ENCODE measurements around the gene SSUH2. TPM values are rescaled to one million over a fixed set of nuclear protein-coding genes. Genes with fewer than 3 reads are reported as not detected.
"Not testable (repeated sequence)": the region's sequence is repeated elsewhere in the genome, so short reads cannot be mapped to it uniquely, and the experiment has no call there.

The SSUH2 gene
- total RNA-seq, 1 donor from 2014 or later: 0.51 TPM

DNA sequence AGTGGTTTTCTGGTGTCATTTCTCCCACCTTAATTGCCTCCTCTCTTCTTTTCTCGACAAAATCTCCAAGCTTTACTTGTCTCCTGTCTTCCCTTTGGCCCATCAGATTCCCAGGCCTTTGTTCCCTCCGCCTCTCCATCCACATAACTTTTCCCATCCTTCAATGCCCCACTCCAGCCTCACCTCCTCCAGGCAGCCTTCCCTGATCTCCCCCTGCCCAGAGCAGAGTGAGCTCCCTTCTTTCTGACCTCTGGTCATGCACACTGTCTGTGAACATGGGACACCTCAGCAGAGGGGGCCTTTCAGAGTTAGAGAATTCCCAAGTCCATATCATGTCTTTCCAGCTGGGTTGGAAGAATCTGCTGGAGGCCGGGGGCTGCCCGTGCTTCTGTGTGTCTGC is 14.6 kb upstream of the SSUH2 start:
- no peak for DNase-seq (ENCODE audit: low read depth in 2 of 2)

DNA sequence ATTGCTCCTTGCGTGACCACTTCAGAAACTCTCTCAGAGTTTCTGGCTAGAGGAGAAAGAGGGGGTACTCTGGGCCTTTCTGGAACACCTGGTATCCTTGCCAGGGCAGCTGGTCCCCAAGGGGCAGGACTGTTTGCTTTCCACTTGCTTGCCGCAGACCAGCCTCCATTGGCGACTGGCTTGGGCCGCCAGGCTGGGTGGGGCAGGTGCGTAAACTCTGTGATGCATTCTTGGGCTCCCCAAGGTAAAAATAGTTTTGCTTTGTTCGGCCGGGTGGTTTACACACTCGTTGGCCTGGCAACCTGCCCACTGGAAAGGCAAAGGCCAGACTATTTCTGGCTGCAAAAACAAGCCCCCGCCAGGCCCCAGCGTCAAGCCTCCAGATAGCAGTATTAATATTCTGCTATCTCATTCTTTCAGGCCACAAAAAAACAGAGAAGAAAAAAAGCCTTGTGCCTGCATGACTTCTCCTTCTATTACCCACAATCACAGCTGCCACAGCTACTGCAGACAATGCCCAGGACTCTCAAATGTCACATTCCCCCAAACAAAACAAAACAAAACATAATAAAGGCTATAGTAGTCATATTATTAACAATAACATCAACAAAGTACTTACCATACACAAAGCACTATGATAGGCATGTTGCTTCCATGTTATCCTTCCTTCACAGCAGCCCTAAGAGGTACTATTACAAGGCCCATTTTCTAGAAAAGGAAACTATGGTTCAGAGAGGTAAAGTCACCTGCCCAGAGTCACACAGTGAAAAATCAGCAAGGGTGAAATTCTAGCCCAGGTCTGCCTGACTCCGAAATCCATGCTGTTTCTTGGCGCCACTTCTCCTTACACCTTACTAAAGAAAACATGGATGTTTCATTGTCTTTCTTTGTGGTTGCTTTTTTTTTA is 14.0 kb upstream of the SSUH2 start:
- DNase-seq (ENCODE audit: low read depth in 2 of 2): peak; percentile 94 to 96

DNA sequence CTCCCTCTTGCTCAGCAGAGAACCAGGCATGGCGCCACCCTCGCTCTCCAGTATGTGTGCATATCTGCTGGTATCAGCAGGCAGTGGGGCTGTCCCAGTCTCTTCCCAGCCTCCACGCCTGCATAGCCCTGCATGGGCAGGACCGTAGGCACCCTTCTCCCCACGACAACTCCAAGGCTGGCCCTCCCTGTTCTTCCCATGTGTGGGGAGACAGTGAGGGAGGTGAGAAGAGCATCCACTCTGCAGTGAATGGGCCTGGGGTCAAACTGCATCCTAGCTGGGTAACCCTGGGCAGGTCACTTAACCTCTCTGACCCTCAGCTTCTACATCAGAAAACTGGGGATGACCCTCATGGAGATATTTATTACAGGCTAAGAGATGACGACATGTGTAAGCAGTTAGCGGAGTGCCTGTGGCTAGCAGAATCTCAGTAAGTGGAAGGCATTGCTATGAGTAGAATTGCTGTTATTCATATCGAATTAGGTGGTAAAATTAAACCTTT is 13.3 kb upstream of the SSUH2 start:
- DNase-seq (ENCODE audit: low read depth in 2 of 2): no peak

DNA sequence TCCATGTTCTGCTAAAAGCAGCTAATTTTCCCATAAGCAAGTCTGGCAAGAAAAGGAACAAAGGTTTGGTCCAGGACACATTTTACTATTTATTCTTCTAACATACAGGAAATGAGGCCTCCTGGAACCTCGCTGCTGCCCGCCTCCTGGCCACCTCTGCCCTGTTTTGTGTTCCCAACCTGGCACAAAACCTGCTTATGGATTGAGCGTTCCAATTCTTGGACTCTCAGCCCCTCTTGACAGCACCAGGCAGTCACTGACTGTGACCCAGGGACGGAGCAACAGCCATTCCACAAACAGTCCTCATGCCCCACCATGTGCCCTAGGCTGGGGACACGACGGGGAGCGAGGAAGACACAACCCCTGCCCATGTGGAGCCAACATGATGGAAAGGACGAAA is 11.6 kb upstream of the SSUH2 start:
- peak in 1 of 2 donors; percentile 55 for DNase-seq (ENCODE audit: low read depth in 2 of 2)

DNA sequence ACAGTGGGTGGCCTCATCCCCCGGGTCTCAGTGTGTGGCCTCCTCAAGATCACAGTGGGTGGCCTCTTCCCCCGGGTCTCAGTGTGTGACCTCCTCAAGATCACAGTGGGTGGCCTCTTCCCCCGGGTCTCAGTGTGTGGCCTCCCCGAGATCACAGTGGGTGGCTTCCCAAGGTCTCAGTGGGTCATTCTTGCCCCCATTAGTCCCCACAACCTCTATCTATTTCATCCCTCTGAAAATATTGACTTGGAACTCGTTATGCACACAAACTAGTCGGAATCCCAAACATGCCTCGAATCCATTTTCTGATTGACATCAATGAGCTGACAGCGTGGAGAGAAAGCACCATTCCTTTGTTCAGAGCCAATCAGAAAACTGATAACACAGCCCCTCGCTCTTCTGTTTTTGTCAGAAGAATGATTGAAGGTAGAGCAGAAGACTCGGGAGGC is 10.8 kb upstream of the SSUH2 start:
- no peak for DNase-seq (ENCODE audit: low read depth in 2 of 2)

DNA sequence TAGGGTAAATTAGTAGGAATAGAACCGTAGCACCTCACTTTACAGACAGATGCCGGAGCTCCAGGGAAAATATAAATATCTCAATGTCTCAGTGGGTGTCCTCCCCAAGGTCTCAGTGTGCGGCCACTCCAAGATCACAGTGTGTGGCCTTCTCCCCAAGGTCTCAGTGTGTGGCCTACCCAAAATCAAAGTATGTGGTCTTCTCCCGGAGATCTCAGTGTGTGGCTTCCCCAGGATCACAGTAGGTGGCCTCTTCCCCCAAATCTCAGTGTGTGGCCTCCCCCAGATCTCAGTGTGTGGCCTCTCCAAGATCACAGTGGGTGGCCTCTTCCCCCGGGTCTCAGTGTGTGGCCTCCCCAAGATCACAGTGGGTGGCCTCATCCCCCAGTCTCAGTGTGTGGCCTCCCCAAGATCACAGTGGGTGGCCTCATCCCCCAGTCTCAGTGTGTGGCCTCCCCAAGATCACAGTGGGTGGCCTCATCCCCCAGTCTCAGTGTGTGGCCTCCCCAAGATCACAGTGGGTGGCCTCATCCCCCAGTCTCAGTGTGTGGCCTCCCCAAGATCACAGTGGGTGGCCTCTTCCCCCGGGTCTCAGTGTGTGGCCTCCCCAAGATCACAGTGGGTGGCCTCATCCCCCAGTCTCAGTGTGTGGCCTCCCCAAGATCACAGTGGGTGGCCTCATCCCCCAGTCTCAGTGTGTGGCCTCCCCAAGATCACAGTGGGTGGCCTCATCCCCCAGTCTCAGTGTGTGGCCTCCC is 10.2 kb upstream of the SSUH2 start:
- not testable (repeated sequence) for DNase-seq (ENCODE audit: low read depth in 2 of 2)

DNA sequence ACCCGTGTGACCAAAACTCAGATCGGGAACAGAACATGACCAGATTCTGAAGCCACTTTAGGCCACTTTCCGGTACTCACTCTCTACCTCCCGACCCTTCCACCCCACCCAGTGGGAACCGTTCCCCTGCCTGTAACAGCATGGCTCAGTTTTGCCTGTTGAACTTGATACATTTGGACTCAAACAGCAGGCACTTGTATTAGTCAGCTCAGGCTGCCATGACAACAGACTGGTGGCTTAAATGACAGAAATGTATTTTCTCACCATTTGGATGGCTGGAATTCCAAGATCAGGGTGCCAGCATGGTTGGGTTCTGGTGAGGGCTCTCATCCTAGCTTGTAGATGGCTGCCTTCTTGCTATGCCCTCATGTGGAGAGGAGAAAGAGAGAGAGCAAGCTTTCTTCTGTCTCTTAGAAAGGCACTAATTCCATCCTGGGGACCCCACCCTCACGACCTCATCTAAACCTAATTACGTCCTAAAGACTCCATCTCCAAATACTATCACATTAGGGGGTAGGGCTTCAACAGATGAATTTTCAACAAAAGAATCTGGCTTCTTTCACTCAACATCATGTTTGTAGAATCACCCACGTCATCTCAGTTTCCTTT is 9.3 kb upstream of the SSUH2 start:
- DNase-seq (ENCODE audit: low read depth in 2 of 2): no peak

DNA sequence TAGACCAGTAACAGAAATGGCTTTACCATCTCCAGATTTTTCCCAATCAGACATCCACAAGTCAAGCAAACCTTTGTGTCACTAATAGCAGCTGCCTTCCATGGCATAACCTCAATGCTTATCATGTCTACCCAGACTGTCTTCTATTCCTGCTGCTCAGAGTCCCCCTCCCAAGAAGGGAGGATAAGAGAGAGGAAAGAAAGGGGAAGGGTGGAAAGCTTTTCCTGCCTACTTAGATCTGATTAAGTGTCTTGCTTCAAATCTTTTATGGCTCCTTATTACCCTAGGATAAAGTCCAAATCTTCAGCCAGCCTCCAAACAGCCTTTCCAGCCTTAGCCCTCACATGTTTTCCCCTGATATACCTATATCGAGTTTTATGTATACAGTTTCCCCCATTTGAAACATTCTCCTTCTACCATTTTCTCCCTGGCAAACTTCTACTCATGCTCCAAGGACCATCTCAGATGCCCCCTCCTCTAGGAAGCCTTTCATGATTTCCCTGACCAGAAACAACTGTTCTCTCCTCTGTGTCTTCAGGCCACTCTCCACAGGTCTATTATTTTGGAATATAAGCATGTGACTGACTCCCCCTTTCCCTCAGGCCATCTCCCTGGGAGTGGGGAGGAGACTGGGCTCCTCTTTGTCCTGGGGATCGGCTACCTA is 7.9 kb upstream of the SSUH2 start:
- no peak for DNase-seq (ENCODE audit: low read depth in 2 of 2)

DNA sequence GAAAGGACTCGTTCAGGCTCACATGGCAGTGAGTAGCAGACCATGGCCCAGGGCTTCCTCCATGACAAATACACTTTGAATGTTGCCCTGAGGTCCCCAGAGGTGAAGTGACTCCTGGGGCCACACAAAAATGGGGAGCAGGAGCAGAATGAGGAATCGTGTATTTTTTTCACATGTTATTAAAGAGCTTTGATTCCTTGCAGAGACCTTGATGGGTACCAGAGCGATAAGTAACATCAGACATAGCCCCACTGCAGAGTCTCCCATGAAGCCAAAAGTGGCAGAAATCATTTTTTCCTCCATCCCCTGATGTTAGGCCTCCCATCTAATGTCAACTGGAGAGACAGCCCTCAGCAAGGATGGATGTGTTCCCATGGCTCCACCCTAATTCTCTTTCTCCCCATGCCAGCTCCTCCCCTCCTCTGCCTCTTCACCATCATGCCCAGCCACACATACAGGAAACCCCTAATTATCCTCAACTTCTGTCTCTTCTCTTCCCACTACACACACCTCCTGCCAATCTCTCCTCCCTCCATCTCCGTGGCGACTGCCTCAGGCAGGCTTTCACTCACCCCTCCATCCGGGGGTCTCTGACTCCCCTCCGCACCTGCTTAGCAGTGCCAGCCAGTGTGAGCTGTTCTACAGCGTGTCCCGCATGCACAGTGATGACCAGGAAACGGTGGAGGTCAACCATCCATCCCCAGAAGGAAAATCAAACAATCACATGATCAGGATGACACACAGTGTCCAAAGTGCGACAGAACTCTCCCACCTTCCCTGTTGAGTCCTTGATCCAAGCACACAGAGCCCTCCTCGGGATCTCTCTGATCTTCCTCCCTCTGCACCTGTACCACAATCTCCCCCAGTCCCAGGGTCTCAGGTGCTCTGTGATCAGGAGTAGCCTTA is 7.1 kb upstream of the SSUH2 start:
- DNase-seq (ENCODE audit: low read depth in 2 of 2): no peak

DNA sequence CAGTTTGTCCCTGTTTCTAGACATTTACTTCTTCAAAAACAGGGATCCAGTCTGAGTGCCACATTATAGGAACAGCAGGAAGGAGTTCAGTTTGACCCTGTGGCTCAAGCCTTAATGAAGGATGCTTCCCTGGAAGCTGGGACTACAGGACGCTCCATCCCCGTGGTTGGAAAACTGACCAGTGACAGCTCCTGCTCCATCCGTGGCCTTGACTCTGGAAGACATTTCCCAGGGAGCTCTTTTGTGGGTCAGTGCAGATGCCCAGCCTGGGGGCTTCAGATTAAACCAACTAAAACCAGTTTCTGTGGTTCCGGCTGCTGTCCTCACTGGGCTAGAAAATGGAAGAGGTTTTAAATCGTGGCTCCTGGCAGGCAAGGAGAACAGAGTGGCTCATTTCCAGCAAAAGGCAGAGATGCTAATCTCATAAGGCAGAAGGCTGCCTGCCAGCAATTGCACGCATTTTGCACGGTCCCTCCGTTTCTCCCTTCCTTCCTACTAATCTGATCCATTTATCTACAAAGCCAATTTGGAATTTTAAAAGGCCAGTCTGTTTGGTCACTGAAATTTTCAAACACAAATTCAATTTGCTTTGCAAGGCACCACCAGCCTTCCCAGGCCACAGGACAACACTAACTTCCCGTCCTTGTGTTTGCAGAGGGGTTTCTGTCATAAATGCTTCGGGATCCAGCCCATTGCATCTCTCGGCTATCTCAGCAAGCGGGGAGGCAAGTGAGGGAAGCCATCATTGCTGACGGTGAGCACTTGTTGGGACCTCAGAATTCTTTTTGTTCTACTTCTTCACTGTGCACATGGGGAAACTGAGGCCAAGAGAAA is 6.2 kb upstream of the SSUH2 start:
- DNase-seq (ENCODE audit: low read depth in 2 of 2): no peak

DNA sequence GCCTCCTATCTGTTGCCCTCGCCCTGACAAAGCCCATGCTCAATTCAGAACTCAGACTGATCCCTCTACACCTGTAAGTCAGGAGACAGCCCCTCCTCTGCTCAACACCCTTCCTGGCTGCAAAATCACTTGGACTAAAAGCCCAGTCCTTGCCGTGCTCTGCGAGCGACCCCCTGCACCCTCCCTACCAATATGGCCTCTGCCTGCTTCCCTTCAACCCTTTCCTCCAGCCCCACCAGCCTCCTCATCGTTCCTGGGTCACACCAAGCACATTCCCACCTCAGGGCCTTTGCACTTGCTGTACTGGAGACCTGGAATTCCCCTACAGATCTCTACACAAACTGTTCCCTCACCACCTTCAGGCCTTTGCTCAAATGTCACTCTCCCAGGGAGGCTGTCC is 5.2 kb upstream of the SSUH2 start:
- no peak for DNase-seq (ENCODE audit: low read depth in 2 of 2)

DNA sequence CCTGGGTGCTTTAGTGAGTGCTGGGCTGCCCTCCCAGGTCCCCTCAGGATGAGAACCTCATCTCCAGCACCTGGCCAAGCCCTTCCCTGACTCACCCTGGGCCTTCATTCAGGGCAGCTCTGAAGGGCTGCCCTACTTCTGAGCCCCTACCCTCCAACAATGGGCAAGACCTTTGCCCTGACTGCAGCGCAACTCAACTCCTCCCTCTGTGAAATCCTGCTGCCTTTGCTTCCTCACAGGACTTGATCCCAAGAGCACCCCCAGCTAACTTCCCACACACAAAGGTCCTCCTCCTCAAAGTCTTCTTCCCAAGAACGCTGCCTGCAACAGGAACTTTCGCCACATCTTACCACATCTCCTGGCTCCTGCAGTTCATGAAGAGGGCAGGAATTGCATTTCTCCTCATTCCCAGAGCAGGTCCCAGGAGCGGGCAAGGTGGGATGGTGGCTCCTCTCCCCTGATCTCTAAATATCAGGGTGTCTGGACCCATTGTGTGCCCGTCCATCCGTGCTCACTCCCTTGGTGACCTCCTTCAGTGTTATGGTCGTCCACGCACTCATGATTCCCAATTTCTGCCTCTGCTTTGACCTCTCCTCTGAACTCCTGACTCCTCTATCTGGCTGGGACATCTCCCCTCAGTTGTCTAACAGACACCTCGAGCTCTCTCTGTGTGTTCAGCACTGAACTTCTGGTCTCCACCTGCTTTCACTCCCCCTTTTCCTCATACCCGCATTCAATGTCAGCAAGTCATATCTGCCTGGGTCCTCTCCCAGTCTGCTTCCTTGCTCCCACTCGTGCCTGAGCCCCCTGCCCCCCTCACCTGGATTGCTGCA is 4.5 kb upstream of the SSUH2 start:
- no peak for DNase-seq (ENCODE audit: low read depth in 2 of 2)

DNA sequence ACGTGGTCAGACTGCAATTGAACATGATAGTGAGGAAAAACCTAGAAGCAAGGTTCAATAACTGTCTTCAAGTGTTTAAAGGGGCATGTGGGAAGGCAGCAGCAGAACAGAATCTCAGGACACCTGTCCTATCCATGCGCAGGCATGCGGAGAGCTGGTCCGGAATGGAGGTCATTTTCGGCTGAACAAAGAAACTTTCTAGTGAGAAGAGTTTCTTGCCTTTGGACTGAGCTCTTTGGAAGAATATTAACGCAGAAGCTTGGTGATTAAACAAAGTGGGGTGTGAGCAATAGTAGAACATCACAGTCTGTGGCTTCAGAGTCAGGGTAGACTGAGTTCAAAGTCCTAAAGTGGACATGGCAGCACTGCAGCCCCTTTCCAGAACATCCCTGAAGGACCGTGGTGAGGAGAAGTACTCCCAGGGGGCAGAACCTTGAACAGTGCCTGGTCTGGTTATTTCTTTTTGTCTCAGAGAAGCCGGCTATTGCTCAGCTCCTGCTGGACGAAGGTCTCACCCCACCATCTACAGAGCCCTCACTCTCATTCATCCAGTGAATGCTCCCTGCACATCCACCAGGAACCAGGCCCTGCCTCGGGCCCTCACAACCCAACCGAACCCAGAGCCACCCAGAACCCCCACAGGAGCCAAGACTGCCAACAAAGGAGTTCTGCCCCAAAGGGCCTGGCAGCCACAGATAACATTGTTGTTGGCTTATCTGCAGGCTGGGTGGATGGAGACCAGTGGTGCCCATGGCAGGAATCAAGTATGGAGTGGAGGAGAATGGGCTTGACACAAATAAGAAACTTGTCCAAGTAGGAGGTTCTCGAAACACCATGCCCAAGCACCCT is 2.8 kb upstream of the SSUH2 start:
- no peak for DNase-seq (ENCODE audit: low read depth in 2 of 2)

DNA sequence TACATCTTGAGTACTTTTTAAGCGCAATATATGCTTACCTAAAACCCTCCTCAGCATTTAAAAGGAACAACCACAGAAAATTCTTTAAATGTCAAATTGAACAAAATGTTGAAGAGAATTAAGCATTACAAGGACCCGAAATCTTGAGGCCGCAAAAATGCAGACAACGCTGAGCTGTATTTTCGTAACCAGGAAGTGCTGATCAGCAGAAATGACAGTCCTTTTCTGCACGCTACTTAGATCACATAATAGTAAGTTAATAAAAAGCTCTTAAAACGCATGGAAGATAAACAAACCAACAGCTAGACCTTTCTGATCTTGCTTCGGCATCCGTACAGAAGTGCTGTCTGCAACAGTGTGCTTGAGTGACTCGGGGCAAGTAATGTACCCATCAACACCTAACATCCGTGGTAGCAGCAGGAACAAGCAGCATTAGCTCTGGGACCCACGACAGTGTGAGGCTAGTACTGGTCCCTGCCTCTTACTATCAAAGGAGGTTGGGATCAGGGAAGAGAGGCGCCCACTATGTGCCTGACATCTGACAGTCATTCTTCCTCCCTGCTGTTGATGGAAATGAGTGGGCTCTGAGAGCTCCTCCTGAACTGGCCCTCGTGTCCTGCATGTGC is 1.8 kb upstream of the SSUH2 start:
- no peak for DNase-seq (ENCODE audit: low read depth in 2 of 2)

DNA sequence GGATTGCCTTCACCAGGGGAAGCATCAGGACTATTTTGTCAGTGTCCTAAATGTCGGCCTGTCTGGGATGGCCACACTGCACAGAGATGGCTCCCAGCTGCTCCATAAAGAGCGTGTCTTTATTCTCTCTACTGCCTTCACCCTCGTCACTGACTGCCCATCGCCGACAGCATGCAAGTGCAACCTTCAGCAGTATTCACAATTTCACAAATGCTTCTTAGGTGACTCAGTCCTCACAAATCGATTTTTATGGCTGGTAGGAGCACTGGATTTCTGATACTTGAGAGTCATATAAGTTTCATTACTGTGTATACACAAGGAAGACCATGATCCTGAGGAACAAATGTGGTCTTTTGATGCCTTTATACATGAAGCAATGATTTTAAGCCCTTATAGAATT is 1.1 kb upstream of the SSUH2 start:
- DNase-seq (ENCODE audit: low read depth in 2 of 2): no peak

DNA sequence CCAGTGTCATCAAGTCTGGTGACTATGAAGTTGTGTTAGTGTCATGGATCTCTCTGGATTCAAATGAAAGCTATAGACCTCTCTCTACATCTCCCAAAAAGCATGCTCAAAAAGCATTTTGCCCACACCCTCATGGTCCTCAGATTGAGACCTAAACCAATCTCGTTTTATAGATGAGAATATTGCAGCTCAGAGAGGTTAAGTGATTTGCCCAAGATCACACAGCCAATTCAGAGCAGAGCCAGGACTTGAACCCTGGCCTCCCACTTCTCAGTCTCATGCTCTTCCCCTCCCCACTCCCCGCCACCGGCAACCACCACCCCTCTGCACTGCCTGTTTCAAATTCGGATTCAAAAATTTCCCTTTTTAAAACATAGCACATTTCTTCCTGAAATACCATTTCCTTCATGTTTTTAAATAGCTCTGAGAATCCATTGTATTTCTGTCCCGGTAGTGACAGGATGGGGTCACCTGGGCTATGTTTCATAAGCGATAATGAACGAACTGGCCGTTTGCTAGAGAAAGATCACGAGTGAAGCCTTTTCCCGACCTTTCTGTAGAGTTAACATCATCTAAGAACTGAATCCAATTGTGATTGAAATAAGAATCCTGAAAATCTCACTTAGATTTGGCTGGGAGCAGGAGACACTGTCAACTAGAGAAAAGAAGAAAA is 769 bp downstream of the SSUH2 start:
- DNase-seq (ENCODE audit: low read depth in 2 of 2): peak; percentile 48 to 67

DNA sequence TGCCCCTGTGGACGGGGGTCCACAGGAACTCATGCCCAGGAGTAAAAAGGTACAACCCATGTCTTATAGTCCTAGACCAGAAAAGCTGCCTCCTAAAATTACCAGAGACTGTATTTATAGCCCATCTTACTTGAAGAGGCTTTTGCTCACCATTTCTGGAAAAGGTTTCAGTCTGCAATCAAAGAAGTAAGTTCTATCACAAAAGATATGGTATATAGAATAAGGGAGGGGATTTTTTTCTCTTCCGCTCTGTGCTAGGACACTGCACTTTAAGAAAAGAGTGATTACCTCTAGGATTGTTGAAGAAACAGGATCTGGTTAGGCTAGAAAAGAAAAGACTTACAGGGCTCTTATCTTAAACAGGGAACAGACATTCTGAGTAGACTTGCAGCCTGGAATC is 2.6 kb downstream of the SSUH2 start:
- no peak for DNase-seq (ENCODE audit: low read depth in 2 of 2)

Measured in dermis microvascular lymphatic vessel endothelial cell (primary cell).